Measurements from ENCODE around the gene STON2.
"Not testable (repeated sequence)": the region's sequence is repeated elsewhere in the genome, so short reads cannot be mapped to it uniquely, and the experiment has no call there.

The STON2 gene

DNA sequence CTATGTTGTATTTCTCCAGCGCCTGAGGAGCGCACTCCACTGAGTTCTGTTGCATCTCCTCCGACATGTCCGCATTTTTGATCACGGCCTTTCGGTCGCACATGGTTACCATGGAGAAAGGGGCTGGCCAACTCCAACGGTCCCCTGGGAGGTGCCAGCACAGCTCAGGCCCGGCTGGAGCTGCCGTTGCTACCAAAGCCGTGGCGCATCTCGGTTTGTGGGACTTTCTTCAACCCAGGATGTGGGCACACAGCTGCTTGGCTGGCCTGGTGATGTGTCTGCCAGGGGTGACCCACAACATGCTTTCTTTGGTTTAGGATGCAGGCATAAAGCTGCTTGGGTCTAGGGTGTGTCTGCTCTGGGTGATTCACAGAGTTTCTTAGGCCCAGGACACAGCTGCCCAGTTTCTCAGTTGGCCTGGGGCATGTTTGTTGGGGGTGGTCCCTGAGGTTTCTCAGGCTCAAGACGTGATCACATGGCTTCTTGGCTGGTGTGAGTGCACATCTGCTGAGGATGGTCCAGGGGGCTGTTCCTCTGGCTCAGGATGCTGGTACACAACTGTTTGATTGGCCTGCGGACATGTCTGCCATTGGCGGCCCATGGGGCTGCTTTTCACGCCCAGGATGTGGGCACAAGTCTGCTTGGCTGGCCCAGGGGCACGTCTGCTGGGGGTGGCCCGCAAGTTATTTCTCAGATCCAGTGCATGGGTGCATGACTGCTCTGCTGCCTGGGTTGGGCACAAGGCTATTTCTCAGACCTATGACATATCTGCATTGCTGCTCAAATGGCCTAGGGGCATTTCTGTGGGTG lies 153.5 kb downstream of the STON2 start:
- H3K4me3 Mint-ChIP-seq, result no peak overlapping the region
- H3K27ac Mint-ChIP-seq, result no peak overlapping the region
- H3K4me1 Mint-ChIP-seq (ENCODE audit: low read depth), result no peaks in the 10 kb centered on the region
- no peaks in the 10 kb centered on the region for H3K27me3 Mint-ChIP-seq (ENCODE audit: low read depth)
- peaks cover 2% of the 10 kb centered on the region for H3K36me3 Mint-ChIP-seq (ENCODE audit: low read depth)
- H3K9me3 Mint-ChIP-seq, result peaks cover 17% of the 10 kb centered on the region

GRCh38 chr14:81245771-81246170 lies 154.4 kb downstream of the STON2 start:
- H3K27me3 Mint-ChIP-seq (ENCODE audit: low read depth), result peaks cover 2% of the 10 kb centered on the region
- no peaks in the 10 kb centered on the region for H3K4me1 Mint-ChIP-seq (ENCODE audit: low read depth)
- no peak overlapping the region for H3K4me3 Mint-ChIP-seq
- H3K36me3 Mint-ChIP-seq (ENCODE audit: low read depth), result peaks cover 2% of the 10 kb centered on the region
- H3K9me3 Mint-ChIP-seq, result peaks cover 17% of the 10 kb centered on the region
- H3K27ac Mint-ChIP-seq, result no peak overlapping the region

DNA sequence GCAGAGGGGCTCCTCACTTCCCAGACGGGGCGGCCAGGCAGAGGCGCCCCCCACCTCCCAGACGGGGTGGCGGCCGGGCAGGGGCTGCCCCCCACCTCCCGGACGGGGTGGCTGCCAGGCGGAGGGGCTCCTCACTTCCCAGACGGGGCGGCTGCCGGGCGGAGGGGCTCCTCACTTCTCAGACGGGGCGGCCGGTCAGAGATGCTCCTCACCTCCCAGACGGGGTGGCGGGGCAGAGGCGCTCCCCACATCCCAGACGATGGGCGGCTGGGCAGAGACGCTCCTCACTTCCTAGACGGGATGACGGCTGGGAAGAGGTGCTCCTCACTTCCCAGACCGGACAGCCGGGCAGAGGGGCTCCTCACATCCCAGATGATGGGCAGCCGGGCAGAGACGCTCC lies 155.7 kb downstream of the STON2 start:
- H3K27ac Mint-ChIP-seq; H3K36me3 Mint-ChIP-seq (ENCODE audit: low read depth); H3K4me1 Mint-ChIP-seq (ENCODE audit: low read depth); H3K4me3 Mint-ChIP-seq; H3K27me3 Mint-ChIP-seq (ENCODE audit: low read depth): not testable (repeated sequence)
- H3K9me3 Mint-ChIP-seq, result peaks cover 17% of the 10 kb centered on the region

DNA sequence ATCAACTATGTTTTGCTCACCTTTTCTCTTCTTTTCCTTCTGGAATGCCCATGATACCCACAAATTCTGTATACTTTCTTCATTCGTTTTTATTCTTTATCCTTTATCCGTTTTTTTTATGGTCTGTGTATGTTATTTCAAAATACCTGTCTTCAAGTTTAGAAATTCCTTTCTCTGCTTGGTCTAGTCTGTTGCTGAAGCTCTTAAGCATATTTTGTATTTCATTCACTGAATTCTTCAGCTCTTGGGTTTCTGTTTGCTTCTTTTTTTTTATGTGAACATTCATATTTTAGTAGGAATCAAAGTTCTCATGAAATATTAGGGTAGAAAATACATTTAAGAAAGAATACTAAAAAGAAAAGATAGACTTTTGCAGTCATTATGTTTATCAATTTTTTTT lies 156.6 kb downstream of the STON2 start:
- H3K4me1 Mint-ChIP-seq (ENCODE audit: low read depth), result no peaks in the 10 kb centered on the region
- peaks cover 2% of the 10 kb centered on the region for H3K36me3 Mint-ChIP-seq (ENCODE audit: low read depth)
- peaks cover 17% of the 10 kb centered on the region for H3K9me3 Mint-ChIP-seq
- peaks cover 9% of the 10 kb centered on the region for H3K27me3 Mint-ChIP-seq (ENCODE audit: low read depth)
- H3K4me3 Mint-ChIP-seq, result no peak overlapping the region
- H3K27ac Mint-ChIP-seq, result no peak overlapping the region

DNA sequence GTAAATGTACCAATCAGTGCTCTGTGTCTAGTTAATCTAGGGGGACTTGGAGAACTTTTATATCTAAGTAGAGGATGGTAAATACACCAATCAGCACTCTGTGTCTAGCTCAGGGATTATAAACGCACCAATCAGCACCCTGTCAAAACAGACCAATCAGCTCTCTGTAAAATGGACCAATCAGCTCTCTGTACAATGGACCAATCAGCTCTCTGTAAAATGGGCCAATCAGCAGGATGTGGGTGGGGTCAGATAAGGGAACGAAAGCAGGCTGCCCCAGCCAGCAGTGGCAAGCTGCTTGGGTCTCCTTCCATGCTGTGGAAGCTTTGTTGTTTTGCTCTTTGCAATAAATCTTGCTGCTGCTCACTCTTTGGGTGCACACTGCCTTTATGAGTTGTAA lies 163.3 kb downstream of the STON2 start:
- H3K27me3 Mint-ChIP-seq (ENCODE audit: low read depth), result peaks cover 18% of the 10 kb centered on the region
- not testable (repeated sequence) for H3K27ac Mint-ChIP-seq; H3K4me1 Mint-ChIP-seq (ENCODE audit: low read depth); H3K4me3 Mint-ChIP-seq; H3K9me3 Mint-ChIP-seq; H3K36me3 Mint-ChIP-seq (ENCODE audit: low read depth)

- Mint-ChIP-seq H3K36me3 (ENCODE audit: low read depth) (no peaks in the 10 kb centered on the region), H3K4me1 (ENCODE audit: low read depth) (no peaks in the 10 kb centered on the region), H3K27ac (no peak overlapping the region), H3K4me3 (no peak overlapping the region), H3K9me3 (no peaks in the 10 kb centered on the region), H3K27me3 (ENCODE audit: low read depth) (peaks cover 18% of the 10 kb centered on the region)
Measured at GRCh38 chr14:81236138-81236537, 164.0 kb downstream of the STON2 start.

DNA sequence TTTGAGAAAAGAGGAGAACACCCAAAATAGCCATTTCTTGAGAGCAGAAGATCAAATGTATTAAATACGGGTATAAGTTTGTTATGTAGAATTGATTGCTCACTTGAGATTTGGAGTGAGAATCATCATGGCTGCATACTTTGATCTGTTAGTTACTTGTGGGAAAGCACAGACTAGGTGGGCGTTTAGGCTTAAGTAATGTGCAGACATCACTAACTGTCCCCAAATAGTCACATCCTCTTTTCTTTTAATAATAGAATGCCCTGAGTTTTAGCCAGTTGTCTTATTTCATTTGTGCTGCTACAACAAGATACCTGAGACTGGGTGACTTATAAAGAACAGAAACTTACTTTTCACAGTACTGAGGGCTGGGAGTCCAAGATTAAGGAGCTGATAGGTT lies 165.0 kb downstream of the STON2 start:
- no peak overlapping the region for H3K27ac Mint-ChIP-seq

GRCh38 chr14:81234278-81234677 lies 165.8 kb downstream of the STON2 start:
- H3K4me3 Mint-ChIP-seq, result no peak overlapping the region
- no peaks in the 10 kb centered on the region for H3K9me3 Mint-ChIP-seq
- H3K27ac Mint-ChIP-seq, result no peak overlapping the region

More for the DNA sequence above, 165.0 kb downstream of the STON2 start:
- Mint-ChIP-seq H3K27me3 (ENCODE audit: low read depth) (peaks cover 11% of the 10 kb centered on the region), H3K36me3 (ENCODE audit: low read depth) (no peaks in the 10 kb centered on the region), H3K9me3 (no peaks in the 10 kb centered on the region), H3K4me3 (no peak overlapping the region), H3K4me1 (ENCODE audit: low read depth) (no peaks in the 10 kb centered on the region)

DNA sequence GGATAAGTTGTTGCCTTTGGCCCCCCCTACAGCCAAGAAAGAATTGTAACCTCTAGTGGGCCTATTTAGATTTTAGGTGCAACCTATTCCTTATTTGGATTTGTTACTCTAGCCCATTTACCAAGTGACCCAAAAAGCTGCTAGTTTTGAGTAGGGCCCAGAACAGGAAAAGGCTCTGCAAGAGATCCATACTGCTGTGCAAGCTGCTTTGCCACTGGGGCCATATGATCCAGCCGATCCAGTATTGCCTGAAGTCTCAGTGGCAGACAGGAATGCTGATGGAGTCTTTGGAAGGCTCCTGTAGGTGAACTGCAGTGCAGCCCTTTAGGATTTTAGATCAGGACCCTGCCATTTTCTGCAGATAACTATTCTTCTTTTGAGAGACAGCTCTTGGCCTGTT lies 166.5 kb downstream of the STON2 start:
- H3K36me3 Mint-ChIP-seq (ENCODE audit: low read depth), result no peaks in the 10 kb centered on the region
- H3K27me3 Mint-ChIP-seq (ENCODE audit: low read depth), result peaks cover 10% of the 10 kb centered on the region
- H3K4me1 Mint-ChIP-seq (ENCODE audit: low read depth), result no peaks in the 10 kb centered on the region
- no peak overlapping the region for H3K27ac Mint-ChIP-seq
- H3K4me3 Mint-ChIP-seq, result no peak overlapping the region
- no peaks in the 10 kb centered on the region for H3K9me3 Mint-ChIP-seq

More at GRCh38 chr14:81234278-81234677, 165.8 kb downstream of the STON2 start:
- H3K4me1 Mint-ChIP-seq (ENCODE audit: low read depth), result no peaks in the 10 kb centered on the region
- no peaks in the 10 kb centered on the region for H3K36me3 Mint-ChIP-seq (ENCODE audit: low read depth)
- peaks cover 11% of the 10 kb centered on the region for H3K27me3 Mint-ChIP-seq (ENCODE audit: low read depth)

DNA sequence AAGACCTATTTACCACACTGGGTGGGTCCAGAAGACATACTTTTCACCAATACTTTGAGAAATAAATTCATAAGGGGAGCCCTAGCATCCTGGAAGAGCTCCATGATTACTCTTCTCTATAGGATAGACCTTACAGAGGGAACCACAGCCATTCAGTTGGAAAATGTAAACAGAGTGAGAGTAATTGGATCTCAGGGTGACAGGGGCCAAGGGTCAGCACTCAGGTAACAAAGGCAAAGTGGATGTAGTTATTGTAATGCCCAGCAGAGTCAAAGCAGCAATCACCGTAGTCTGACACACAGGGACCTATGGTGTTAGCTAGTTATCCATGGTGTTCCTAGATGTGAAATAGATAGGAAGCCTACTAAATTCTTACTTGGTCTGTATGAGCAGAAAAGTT lies 168.6 kb downstream of the STON2 start:
- H3K4me3 Mint-ChIP-seq, result no peak overlapping the region
- H3K9me3 Mint-ChIP-seq, result no peaks in the 10 kb centered on the region
- no peak overlapping the region for H3K27ac Mint-ChIP-seq
- H3K27me3 Mint-ChIP-seq (ENCODE audit: low read depth), result no peaks in the 10 kb centered on the region
- H3K36me3 Mint-ChIP-seq (ENCODE audit: low read depth), result no peaks in the 10 kb centered on the region
- no peaks in the 10 kb centered on the region for H3K4me1 Mint-ChIP-seq (ENCODE audit: low read depth)

DNA sequence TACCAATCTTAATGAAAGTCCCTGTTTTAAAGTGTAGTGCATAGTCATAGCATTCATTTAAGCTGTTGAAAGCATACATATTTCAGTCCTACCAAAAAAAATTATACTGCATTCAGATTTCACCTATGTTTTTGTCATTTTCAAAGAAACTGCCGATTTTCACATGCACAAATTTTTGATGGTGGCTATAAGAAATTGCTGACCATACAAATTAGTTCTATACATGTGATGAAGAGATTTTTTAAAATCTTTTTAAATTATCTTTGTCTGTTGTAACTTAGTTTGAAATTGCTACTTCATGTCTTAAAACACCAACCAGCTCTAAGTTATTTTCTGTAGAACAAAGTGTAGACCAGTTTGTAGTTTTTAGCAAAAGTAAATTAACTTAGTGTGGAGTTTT lies 175.9 kb downstream of the STON2 start:
- no peak overlapping the region for H3K4me3 Mint-ChIP-seq
- H3K4me1 Mint-ChIP-seq (ENCODE audit: low read depth), result peaks cover 15% of the 10 kb centered on the region
- peaks cover 4% of the 10 kb centered on the region for H3K36me3 Mint-ChIP-seq (ENCODE audit: low read depth)
- no peaks in the 10 kb centered on the region for H3K27me3 Mint-ChIP-seq (ENCODE audit: low read depth)
- no peak overlapping the region for H3K27ac Mint-ChIP-seq
- H3K9me3 Mint-ChIP-seq, result no peaks in the 10 kb centered on the region

DNA sequence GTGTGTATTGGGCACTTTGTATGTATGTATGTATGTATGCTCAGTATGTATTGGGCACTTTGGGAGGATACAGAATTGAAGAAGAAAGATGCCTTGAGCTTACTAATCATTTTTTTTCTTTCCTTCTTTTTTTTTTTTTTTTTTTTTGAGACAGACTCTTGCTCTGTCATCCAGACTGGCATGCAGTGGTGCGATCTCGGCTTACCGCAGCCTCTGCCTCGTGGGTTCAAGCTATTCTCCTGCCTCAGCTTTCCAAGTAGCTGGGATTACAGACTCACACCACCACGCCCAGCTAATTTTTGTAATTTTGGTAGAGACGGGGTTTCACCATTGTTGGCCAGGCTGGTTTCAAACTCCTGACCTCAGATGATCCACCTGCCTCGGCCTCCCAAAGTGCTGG lies 176.3 kb downstream of the STON2 start:
- H3K27ac Mint-ChIP-seq; H3K27me3 Mint-ChIP-seq (ENCODE audit: low read depth); H3K4me3 Mint-ChIP-seq; H3K36me3 Mint-ChIP-seq (ENCODE audit: low read depth); H3K9me3 Mint-ChIP-seq: not testable (repeated sequence)
- peaks cover 19% of the 10 kb centered on the region for H3K4me1 Mint-ChIP-seq (ENCODE audit: low read depth)

- H3K27me3 Mint-ChIP-seq (ENCODE audit: low read depth), result no peaks in the 10 kb centered on the region
- H3K27ac Mint-ChIP-seq, result no peak overlapping the region
- H3K4me1 Mint-ChIP-seq (ENCODE audit: low read depth), result peaks cover 26% of the 10 kb centered on the region
- peaks cover 8% of the 10 kb centered on the region for H3K36me3 Mint-ChIP-seq (ENCODE audit: low read depth)
- H3K4me3 Mint-ChIP-seq, result no peak overlapping the region
- H3K9me3 Mint-ChIP-seq, result no peaks in the 10 kb centered on the region
Measured at GRCh38 chr14:81222691-81223090, 177.4 kb downstream of the STON2 start.

- H3K36me3 Mint-ChIP-seq (ENCODE audit: low read depth), result peaks cover 8% of the 10 kb centered on the region
- H3K4me3 Mint-ChIP-seq, result peak overlapping the region; percentile 87
- H3K27ac Mint-ChIP-seq, result peak overlapping the region; percentile 97
- H3K9me3 Mint-ChIP-seq, result no peaks in the 10 kb centered on the region
- H3K4me1 Mint-ChIP-seq (ENCODE audit: low read depth), result peaks cover 29% of the 10 kb centered on the region
- no peaks in the 10 kb centered on the region for H3K27me3 Mint-ChIP-seq (ENCODE audit: low read depth)
Measured at GRCh38 chr14:81222126-81222525, 178.0 kb downstream of the STON2 start.

DNA sequence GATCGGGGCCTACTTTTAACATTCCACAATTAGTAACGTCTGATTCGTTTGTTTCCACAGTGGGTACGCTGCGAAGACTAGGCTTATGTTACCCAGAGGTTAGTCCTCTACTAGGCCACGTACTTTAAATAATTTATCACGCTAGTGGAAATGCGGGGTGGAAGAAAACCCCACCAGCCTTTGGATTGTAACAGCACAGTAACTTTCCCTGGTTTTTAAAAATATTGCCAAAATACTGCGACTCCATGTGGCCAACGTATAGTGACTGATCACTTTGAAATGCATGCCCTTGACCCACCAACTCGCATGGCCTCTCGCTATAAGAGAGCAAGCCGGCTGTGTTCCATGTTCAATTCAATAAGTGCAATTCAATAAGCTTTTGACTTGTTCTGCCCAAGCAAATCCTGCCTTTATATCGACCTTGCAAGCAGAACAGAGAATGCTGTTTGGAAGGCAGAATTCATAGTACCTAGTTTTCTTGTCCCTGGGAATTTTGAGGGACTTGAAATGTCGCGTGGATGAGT lies 178.5 kb downstream of the STON2 start:
- Mint-ChIP-seq H3K9me3 (no peaks in the 10 kb centered on the region), H3K4me3 (peak overlapping the region; percentile 87), H3K4me1 (ENCODE audit: low read depth) (peaks cover 33% of the 10 kb centered on the region), H3K36me3 (ENCODE audit: low read depth) (peaks cover 8% of the 10 kb centered on the region), H3K27me3 (ENCODE audit: low read depth) (no peaks in the 10 kb centered on the region), H3K27ac (peak overlapping the region; percentile 97)
